Measurements from ENCODE around the gene SPOUT1.

SPOUT1 gene

DNA sequence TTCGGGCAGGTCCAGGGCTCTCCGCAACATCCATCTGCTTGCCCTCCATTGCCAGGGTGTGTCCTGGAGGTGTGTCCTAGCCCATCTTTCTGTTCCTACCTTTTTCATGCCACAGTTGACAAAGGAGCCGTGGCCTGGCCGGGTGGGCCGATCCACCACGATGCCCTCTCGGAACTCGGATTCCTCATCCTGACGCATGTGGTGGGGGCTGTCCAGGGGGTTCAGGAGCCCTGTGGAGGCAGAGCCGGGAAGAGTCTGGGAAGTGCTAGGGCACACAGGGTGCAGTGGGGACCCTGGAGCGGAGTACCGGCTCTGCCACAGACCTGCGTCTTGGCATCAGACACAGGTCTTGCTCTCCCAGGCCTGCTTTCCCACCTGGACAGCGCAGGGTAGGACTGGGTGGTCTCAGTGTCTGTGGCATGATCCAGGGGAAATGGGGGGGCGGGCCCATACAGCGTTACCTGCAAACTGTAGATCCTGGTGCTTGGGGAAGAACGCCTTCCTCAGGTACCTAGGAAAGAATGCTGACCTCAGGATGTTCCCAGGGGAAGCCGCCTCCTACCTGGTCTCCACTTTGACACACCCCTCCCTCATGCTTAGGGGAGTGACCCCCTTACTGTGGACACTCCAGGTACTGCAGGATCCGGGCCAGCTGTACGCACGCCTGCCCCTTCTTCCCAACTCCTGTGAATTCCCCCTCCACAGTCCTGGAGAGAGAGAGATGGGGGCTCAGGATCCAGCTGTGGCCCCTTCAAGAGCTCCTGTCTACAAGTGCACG, 3.5 kb downstream of the SPOUT1 start:
- no peak for TF ChIP-seq CTCF (IDR thresholded peaks at IDR 0.05; ENCODE audit: insufficient read depth, low read length, poor library complexity, severe bottlenecking)
- TF ChIP-seq EZH2phosphoT487 (conservative IDR thresholded peaks at IDR 0.05; ENCODE audit: low read length), result no peak
- Histone ChIP-seq H3K4me3 (ENCODE audit: insufficient read depth, low read length, poor library complexity, severe bottlenecking) (no peak overlapping the region), H3K36me3 (ENCODE audit: low read length) (no peaks in the 10 kb centered on the region), H3K9me3 (ENCODE audit: insufficient read depth, low read length) (no peaks in the 10 kb centered on the region), H3K27me3 (ENCODE audit: low read length) (no peaks in the 10 kb centered on the region), H3K9ac (ENCODE audit: low read length) (no peak overlapping the region), H3K4me2 (ENCODE audit: low read depth, low read length, poor library complexity, severe bottlenecking) (no peak overlapping the region), H2AFZ (ENCODE audit: low read depth, low read length, severe bottlenecking) (no peak overlapping the region), H3K79me2 (ENCODE audit: insufficient read depth, low read length) (peaks cover 12% of the 10 kb centered on the region), H4K20me1 (ENCODE audit: low read depth, low read length) (no peaks in the 10 kb centered on the region), H3F3A (ENCODE audit: insufficient read depth) (0 out of 2 replicates have a peak, but pooled peaks cover 6% of the 10 kb centered on the region), H3K9me2 (replicated peaks; ENCODE audit: insufficient read depth, low read length) (no peaks in the 10 kb centered on the region), H3K27ac (ENCODE audit: low read depth, low read length) (no peak overlapping the region)

- Histone ChIP-seq H3K27ac (ENCODE audit: low read depth, low read length) (no peak overlapping the region), H3K36me3 (ENCODE audit: low read length) (no peaks in the 10 kb centered on the region), H4K20me1 (ENCODE audit: low read depth, low read length) (no peaks in the 10 kb centered on the region), H3K27me3 (ENCODE audit: low read length) (no peaks in the 10 kb centered on the region), H3K9ac (ENCODE audit: low read length) (no peak overlapping the region), H3K9me3 (ENCODE audit: insufficient read depth, low read length) (no peaks in the 10 kb centered on the region), H3K4me2 (ENCODE audit: low read depth, low read length, poor library complexity, severe bottlenecking) (no peak overlapping the region), H3K79me2 (ENCODE audit: insufficient read depth, low read length) (peaks cover 12% of the 10 kb centered on the region), H3K4me3 (ENCODE audit: insufficient read depth, low read length, poor library complexity, severe bottlenecking) (no peak overlapping the region), H3K9me2 (replicated peaks; ENCODE audit: insufficient read depth, low read length) (no peaks in the 10 kb centered on the region), H2AFZ (ENCODE audit: low read depth, low read length, severe bottlenecking) (no peak overlapping the region), H3F3A (ENCODE audit: insufficient read depth) (0 out of 2 replicates have a peak, but pooled peaks cover under 1% of the 10 kb centered on the region)
- TF ChIP-seq EZH2phosphoT487 (conservative IDR thresholded peaks at IDR 0.05; ENCODE audit: low read length) (no peak), CTCF (IDR thresholded peaks at IDR 0.05; ENCODE audit: insufficient read depth, low read length, poor library complexity, severe bottlenecking) (no peak)
Observed at GRCh38 chr9:128824911-128825310, 4.7 kb downstream of the SPOUT1 start.

DNA sequence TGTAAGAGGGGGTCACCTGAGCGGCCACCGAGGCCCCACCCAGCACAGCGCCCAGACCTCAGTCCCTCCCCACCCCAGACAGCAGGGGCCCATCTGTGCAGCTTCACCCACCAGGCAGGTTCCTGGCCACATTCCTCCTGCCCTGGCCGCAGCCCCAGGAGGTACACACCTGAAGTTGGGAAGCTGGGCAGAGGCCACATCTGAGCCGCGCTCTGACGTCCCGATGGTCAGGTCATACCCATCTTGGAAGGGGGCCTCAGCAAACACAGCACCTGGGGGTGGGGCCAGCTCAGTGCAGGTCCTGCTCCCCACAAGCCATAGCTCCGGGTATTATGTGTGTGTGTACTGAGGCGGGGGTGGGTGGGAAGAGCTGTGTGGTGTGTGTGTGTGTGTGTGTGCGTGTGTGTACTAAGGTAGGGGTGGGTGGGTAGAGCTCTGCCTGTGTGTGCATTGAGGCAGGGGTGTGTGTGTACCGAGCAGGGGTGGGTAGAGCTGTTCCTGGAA, 5.6 kb downstream of the SPOUT1 start:
- H3K27me3 ChIP-seq (ENCODE audit: low read length), result no peaks in the 10 kb centered on the region
- no peak for TF ChIP-seq CTCF (IDR thresholded peaks at IDR 0.05; ENCODE audit: insufficient read depth, low read length, poor library complexity, severe bottlenecking)
- TF ChIP-seq EZH2phosphoT487 (conservative IDR thresholded peaks at IDR 0.05; ENCODE audit: low read length), result no peak
- peaks cover 7% of the 10 kb centered on the region for H3K79me2 ChIP-seq (ENCODE audit: insufficient read depth, low read length)
- no peak overlapping the region for H3K9ac ChIP-seq (ENCODE audit: low read length)
- no peak overlapping the region for H3K27ac ChIP-seq (ENCODE audit: low read depth, low read length)
- H2AFZ ChIP-seq (ENCODE audit: low read depth, low read length, severe bottlenecking), result no peak overlapping the region
- no peak overlapping the region for H3K4me2 ChIP-seq (ENCODE audit: low read depth, low read length, poor library complexity, severe bottlenecking)
- H3K4me3 ChIP-seq (ENCODE audit: insufficient read depth, low read length, poor library complexity, severe bottlenecking), result no peak overlapping the region
- no peaks in the 10 kb centered on the region for H4K20me1 ChIP-seq (ENCODE audit: low read depth, low read length)
- H3K9me2 ChIP-seq (replicated peaks; ENCODE audit: insufficient read depth, low read length), result no peaks in the 10 kb centered on the region
- H3F3A ChIP-seq (ENCODE audit: insufficient read depth), result no peaks in the 10 kb centered on the region
- no peaks in the 10 kb centered on the region for H3K9me3 ChIP-seq (ENCODE audit: insufficient read depth, low read length)
- H3K36me3 ChIP-seq (ENCODE audit: low read length), result no peaks in the 10 kb centered on the region

Data from SU-DHL-6 (cell line).